GM21381 (cell line): ENCODE data around the gene NXPH3.

Experiments used
- ATAC-seq: cut with Tn5 transposase; IDR thresholded peaks from one replicate; pipeline ENCODE4 v1.9.1; 2021; ENCODE audit warnings: mild to moderate bottlenecking, moderate library complexity; ENCODE audit not compliant: unreplicated experiment

NXPH3 gene

GRCh38 chr17:49588726-49589576 lies 13.3 kb downstream of the NXPH3 start:
- no peak for ATAC-seq

GRCh38 chr17:49589577-49589927 lies 13.9 kb downstream of the NXPH3 start:
- no peak for ATAC-seq

- ATAC-seq, result no peak
Measured at GRCh38 chr17:49590874-49591273, 15.2 kb downstream of the NXPH3 start.

DNA sequence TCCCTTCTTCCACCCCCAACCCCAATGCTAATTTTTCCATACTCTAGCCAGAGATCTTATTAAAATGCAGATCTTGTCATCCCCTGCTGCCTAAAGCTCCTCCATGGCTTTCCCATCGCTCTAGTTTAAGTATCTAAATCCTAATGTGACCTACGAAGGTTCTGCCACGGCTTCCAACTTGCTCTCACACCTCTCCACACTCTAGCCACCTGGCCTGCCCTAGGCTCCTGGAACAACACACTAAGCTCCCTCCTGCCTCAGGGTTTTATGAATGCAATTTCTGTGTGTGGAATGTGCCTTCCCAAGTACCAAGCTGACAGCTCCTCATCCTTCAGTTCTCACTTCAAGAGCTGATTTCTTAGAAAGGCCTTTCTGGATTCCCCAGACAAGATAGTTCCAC lies 16.6 kb downstream of the NXPH3 start:
- no peak for ATAC-seq

GRCh38 chr17:49595328-49595727 lies 19.7 kb downstream of the NXPH3 start:
- ATAC-seq, result no peak

DNA sequence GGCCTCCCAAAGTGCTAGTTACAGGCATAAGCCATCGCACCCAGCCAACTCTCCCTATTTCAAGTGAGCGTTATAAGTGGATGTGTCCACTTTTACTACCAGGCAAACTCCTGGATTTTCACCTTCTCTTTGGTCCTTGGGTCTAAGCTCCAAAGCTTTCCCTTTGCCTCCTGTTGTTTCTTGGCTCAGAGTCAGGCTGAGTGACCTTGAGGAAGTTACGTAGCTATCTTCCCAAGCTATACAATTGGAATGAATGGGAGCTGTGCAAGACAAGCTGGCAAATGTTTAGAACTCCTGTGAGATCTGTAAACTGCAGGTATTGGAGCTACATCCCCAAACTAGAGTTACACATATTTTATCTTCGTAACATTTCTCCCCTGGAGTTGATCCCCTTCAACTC lies 20.3 kb downstream of the NXPH3 start:
- ATAC-seq, result no peak

GRCh38 chr17:49596613-49597244 lies 21.1 kb downstream of the NXPH3 start:
- no peak for ATAC-seq

DNA sequence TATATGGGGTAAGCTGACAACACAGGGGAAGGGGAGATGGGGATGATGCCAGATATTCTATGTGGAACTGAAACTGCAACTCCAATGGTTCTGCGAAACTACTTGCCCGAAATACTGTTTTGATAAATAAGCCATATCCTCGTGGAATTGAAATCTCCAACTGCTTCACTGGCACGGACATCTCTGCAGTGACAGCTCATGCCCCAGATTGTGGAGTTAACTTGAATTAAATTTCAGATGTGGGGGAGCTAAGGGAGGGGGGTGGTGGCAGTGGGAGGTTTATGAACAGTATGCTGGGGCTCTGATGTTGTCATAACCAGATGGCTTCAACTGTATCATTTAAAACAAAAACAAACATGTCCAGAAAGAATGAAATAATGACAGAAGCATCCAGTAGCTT lies 21.8 kb downstream of the NXPH3 start:
- no peak for ATAC-seq

DNA sequence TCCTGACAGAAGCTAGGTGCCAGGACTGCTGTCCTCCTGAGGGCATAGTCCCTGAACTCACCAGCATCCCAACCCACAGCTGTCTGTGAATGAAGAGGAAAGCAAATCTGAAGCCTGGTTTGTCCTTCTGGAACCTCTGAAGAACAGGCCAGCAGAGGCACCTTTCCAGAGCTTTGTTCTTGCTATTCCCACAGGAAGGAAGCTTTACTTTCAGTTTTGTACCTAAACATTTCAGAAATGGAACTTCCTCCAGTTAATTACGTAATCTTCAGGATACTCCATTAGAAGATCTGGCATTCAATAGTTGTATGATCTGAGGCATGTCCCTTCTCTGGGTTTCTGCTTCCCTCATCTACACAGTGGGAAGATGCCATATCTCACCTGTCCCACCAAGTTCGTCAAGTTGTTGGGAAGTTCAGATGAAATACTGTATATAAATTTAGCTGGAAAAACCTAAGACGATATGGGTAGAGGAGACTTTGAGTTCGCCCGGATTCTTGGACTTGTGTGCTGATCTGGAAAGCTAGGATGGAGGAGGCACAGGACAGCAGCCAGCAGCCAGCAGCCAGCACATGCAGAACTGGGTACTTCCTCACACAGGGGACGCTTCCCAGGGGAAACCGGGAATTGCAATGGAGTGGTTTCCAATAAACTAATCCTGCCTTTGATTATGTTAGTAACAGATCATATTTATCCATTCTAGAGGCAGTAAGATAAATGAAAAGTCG lies 22.4 kb downstream of the NXPH3 start:
- no peak for ATAC-seq

- no peak for ATAC-seq
Measured at GRCh38 chr17:49598918-49599317, 23.2 kb downstream of the NXPH3 start.

DNA sequence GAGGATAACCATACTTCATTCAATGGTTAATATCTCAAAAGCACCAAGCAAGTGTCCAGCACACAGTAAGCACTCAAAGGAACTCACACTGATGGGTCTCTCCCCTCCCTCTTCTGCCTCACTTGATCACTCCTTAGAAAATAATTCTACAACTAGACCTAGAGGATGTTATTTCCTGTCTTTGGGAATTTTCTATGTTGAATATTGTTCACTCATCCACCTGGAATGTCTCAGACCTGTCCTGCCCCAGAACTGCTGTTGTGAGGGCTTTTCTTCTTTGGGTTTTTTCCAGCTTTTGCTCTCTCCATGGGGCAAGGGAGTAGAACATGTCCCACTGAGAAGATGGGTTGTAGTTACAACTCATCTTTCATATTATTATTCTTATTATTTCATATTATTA lies 25.3 kb downstream of the NXPH3 start:
- ATAC-seq, result no peak

DNA sequence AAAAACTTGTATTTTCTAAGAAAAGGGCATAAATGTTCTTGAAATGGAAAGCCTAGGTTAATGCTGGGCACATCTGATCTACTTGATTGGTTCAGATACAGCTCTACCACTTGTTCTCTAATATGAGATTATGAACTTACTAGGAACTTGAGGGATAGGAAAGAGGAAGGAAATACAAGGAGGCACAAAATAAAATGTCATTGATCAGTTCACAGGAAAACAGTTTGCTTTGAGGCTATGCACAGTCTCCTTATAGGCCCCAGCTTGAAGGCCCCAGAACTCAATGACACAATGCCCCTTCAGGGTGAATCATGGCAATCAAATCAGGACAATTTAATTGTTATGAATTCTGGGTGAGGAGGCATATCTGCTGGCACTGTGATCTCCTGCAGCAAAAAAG lies 27.1 kb downstream of the NXPH3 start:
- ATAC-seq, result no peak

DNA sequence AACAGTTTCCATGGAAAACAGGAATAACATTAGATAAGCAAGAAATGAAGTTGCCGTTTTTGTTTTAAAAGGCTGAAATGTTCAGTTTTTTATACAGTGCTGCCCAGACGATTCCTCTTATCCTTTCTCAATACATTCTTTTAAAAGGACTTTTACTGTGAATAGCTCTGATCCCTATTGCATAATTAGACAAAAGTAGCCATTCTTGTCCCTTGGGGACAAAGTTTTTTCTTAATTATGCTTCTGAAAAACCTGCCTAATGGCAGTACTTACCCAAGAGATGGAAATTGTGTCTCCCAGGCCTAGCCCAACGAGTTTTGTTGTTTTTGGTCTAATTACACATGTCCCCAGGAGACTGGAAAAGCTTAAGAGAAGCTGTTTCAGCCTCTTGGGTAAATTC lies 27.6 kb downstream of the NXPH3 start:
- ATAC-seq, result no peak

- ATAC-seq, result no peak
Measured at GRCh38 chr17:49603720-49604119, 28.0 kb downstream of the NXPH3 start.

- no peak for ATAC-seq
Measured at GRCh38 chr17:49604314-49604869, 28.7 kb downstream of the NXPH3 start.

- ATAC-seq, result no peak
Measured at GRCh38 chr17:49610883-49611584, 35.4 kb downstream of the NXPH3 start.

GRCh38 chr17:49612726-49613125 lies 37.1 kb downstream of the NXPH3 start:
- no peak for ATAC-seq

GRCh38 chr17:49613182-49613800 lies 37.6 kb downstream of the NXPH3 start:
- ATAC-seq, result no peak

GRCh38 chr17:49616086-49616485 lies 40.4 kb downstream of the NXPH3 start:
- ATAC-seq, result no peak

- ATAC-seq, result no peak
Measured at GRCh38 chr17:49616601-49617131, 41.0 kb downstream of the NXPH3 start.
